ENCODE results near the gene LRRC37A.
"Not testable (repeated sequence)": the region's sequence is repeated elsewhere in the genome, so short reads cannot be mapped to it uniquely, and the experiment has no call there.

LRRC37A gene

GRCh38 chr17:46290906-46291546 is 3.9 kb upstream of the LRRC37A start:
- DNase-seq = peak in 1 of 2 donors; percentile 80

- not testable (repeated sequence) for DNase-seq
These were observed 3.3 kb upstream of the LRRC37A start for GRCh38 chr17:46291618-46292017.

GRCh38 chr17:46341220-46341619 is 46.3 kb downstream of the LRRC37A start:
- not testable (repeated sequence) for DNase-seq

- DNase-seq = not testable (repeated sequence)
These were observed 47.2 kb downstream of the LRRC37A start for GRCh38 chr17:46342131-46342530.

- not testable (repeated sequence) for DNase-seq
These were observed 53.4 kb downstream of the LRRC37A start for GRCh38 chr17:46348345-46348744.

GRCh38 chr17:46349060-46349459 is 54.1 kb downstream of the LRRC37A start:
- DNase-seq = not testable (repeated sequence)

GRCh38 chr17:46353856-46354255 is 58.9 kb downstream of the LRRC37A start:
- DNase-seq = not testable (repeated sequence)

- DNase-seq = not testable (repeated sequence)
These were observed 66.3 kb downstream of the LRRC37A start for GRCh38 chr17:46361145-46361735.

- not testable (repeated sequence) for DNase-seq
These were observed 66.8 kb downstream of the LRRC37A start, which contains the start of gene ARL17B for GRCh38 chr17:46361755-46362154. ARL17B (minus strand) TSS chr17:46361766; CDS start chr17:46358397, 3,369 bp downstream.

GRCh38 chr17:46367520-46367919 is 72.6 kb downstream of the LRRC37A start:
- DNase-seq = not testable (repeated sequence)

- not testable (repeated sequence) for DNase-seq
These were observed 77.6 kb downstream of the LRRC37A start for GRCh38 chr17:46372236-46373229.

GRCh38 chr17:46373418-46373817 is 78.5 kb downstream of the LRRC37A start:
- not testable (repeated sequence) for DNase-seq

GRCh38 chr17:46383118-46383517 is 88.2 kb downstream of the LRRC37A start:
- not testable (repeated sequence) for DNase-seq

- not testable (repeated sequence) for DNase-seq
These were observed 90.6 kb downstream of the LRRC37A start for GRCh38 chr17:46385491-46385890.

Data from bone marrow (tissue), 2 donors.